ENCODE data around the gene OR2T11.
"Not testable (repeated sequence)": the region's sequence is repeated elsewhere in the genome, so short reads cannot be mapped to it uniquely, and the experiment has no call there.

OR2T11 gene

GRCh38 chr1:248634991-248635390 is at the start of gene OR2T11:
Gene OR2T11, minus strand, starts transcription at chr1:248635091. Its CDS starts 7,963 bp downstream, at chr1:248627128.
- DNase-seq, result not testable (repeated sequence)

DNA sequence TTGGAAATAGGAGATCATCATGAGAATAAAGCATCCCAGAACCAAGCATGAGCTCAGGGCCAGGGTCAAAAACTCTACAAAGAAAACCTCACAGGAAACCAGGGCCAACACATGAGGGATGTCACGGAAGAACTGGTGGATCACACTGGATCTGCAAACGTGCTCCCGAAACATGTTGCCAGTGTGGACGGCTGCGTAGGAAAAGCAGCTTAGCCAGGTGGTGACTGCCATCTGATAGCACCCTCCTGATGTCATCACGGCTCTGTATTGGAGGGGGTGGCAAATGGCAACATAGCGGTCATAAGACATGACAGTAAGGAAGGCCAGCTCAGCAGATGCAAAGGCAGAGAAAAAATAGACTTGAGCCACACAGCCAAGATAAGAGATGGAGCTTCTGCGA is 46.8 kb upstream of the OR2T11 start:
- no peak for DNase-seq

- DNase-seq, result no peak
Observed at GRCh38 chr1:248670003-248670402, 35.1 kb upstream of the OR2T11 start.

- peak; percentile 4 for DNase-seq
Observed at GRCh38 chr1:248663453-248664328, 28.8 kb upstream of the OR2T11 start.

DNA sequence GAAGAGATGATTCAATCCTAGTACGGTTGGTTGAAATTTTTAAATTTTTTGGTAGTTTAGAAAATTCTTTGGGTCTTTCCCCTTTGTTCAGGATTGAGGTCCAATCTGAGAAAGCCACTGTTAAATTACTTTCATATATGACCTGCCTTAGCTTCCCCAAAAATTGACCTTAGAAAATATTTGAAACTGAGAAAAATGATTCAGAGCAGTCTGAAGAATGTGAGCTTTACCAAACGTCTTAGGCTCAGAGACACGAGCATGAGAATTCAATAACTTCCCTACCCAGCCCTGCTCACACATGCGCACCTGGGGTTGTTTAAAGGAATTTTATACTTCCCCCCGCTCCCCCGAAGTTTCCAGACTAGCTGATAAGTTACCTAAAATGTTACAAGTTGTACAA is 21.9 kb upstream of the OR2T11 start:
- DNase-seq, result not testable (repeated sequence)

GRCh38 chr1:248655354-248655753 is 20.5 kb upstream of the OR2T11 start, which contains the start of gene OR2T27:
Gene OR2T27, minus strand, starts transcription at chr1:248655528. Its CDS starts 4,644 bp downstream, at chr1:248650884.
- DNase-seq, result not testable (repeated sequence)

DNA sequence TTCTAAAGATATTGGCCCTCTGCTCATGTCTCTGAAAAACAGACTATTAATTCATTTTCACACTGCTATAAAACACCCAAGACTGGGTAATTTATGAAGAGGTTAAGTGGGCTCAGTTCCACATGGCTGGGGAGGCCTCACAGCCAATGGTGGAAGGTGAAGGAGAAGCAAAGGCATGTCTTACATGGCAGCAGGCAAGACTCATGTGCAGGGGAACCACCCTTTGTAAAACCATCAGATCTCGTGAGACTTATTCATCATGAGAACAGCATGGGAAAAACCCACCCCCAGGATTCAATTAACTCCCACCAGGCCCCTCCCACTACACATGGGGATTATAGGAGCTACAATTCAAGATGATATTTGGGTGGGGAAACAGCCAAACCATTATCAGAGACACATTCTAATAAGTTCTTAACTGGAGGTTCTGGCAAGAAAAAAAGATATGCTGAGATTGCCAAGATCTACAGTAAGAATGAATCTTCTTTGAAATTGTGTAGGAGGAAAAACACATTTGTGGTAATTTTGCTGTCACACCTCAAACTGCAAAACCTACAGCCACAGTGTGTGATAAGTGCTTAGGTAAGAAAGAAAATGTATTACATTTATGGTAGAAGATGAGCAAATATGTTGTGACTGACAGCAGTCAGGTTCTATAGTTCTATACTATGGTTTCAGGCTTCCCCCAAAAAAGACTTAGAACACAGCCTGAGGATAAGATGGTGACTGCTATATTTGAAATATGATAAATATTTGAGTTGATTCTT is 14.1 kb upstream of the OR2T11 start:
- not testable (repeated sequence) for DNase-seq

GRCh38 chr1:248645178-248645577 is 10.3 kb upstream of the OR2T11 start, which contains the start of gene OR2T35:
Gene OR2T35, minus strand, starts transcription at chr1:248645278. Its CDS starts 6,020 bp downstream, at chr1:248639258.
- DNase-seq, result not testable (repeated sequence)

- not testable (repeated sequence) for DNase-seq
Observed at GRCh38 chr1:248642971-248643651, 8.2 kb upstream of the OR2T11 start.

GRCh38 chr1:248641583-248641982 is 6.7 kb upstream of the OR2T11 start:
- DNase-seq, result not testable (repeated sequence)

DNA sequence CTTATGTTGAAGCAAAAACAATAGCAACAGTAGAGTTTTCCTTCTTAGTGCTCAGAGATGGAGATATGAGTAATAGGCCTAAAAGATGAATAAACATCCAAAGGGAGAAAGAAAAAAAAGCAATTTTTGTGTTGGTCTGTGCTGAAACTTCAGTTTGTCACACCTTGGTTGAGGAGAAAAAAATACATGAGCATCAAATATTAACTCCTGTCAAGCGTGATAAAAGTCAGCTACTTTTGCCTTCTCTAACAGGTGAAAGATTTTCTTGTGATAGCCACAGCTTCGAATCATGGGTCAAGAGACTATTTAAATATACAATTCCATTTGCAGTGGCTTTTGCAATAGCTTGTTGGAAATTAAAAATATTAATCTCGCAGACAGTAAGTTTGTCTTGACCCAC is 6.0 kb upstream of the OR2T11 start:
- not testable (repeated sequence) for DNase-seq

GRCh38 chr1:248639652-248640051 is 4.8 kb upstream of the OR2T11 start:
- DNase-seq, result not testable (repeated sequence)

GRCh38 chr1:248636612-248637011 is 1.7 kb upstream of the OR2T11 start:
- DNase-seq, result not testable (repeated sequence)

DNA sequence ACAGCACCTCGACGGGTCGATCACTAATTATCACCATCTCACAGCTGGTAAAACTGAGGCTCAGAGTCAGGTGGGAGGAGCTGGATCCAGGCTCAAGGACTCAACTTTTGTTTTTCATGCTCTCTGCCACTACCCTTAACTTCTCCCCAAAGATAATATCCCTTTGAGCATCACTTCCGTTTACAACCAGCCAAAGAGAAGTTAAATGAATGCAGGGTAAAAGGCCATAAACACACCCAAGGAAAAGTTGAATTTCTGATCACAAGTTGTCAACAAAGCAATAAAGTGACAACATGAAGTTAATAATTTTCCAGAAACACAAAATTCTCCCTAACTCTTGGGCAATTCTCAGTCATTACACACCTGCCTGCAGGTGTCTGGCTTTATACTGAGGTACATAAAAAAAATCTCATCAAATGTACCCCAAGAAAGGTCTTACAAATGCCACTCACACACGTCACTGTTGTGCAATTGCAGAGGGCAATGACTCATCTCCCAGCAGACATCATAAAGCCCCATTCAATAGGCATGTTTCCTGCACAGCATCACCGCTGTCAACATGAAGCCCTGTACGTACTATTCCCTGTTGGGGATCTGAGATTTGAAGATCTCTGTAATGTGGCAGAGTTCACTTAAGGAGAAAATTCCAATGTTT is 3.4 kb downstream of the OR2T11 start:
- DNase-seq, result peak; percentile 3

DNA sequence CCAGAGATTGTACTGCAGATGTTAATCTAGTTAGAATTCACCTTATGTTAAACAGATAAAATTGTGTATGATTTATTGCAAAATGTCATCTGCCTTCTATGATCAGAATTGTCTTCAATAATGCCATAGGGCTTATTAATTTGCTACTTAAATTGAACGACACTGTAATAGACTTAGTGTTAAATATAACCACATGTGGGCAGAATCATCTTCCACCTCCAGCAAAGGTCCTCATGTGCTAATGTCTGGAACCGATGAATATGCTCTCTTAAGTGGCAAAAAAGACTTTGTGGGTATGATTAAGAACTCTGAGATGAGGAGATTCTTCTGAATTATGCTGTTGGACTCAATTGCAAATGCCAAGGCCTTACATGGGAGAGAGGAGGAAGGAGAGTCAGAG is 4.3 kb downstream of the OR2T11 start:
- DNase-seq, result no peak

DNA sequence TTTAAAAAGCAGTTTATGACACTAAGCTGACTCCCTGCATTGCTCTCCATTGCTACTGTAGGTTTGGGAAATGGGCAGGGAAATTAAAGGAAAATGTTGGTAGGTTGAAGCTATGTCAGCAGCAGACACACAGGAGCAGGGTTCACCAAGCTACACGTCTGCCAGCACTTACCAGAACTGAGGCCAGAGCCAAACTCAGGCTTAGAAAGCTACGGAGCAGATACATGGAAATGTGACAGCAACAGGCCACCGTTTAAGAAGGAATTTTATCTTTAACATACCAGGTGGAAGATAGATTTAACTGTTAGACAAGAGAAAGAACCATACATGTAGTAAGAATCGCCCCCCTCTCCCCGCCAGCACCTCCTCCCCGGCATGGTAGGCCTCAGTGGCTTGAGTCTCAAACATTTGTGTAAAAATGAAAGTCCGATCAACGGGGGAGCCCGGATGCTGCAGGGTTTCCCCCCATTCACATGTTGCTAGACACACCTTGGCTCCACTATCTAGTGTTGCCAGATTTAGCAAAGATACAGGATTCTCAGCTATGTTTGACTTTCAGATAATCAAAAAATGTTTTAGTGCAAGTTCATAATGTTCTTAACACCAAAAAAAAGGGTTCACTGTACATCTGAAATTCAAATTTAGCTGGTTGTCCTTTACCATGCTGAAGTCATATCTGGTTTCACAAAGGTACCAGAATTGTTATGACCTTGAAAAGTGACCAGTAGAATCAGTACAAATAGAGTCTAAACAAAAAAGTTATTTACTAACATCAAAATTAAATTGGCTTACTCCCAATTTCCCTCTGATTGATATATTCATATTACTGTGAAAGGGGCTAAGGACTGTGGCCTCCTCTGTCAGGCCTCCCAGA is 6.7 kb downstream of the OR2T11 start:
- no peak for DNase-seq

DNA sequence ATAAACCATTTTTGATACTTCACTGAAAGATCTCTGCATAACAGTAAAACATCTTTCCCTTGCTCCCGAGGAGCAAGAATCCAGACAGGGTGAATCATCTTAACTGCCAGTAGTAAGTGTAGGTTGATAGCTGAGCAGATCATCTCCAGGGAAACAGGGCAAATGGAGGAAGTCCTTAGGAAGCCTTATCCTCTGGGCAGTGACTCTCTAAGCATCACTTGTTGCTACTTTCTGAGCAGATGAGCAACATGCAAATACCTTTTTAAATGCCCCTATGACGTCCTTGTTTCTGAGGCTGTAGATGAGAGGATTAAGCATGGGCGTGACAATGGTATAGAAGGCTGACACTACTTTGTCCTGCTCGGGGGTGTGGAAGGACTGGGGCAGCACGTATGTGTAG is 8.9 kb downstream of the OR2T11 start:
- DNase-seq, result no peak

- no peak for DNase-seq
Observed at GRCh38 chr1:248625166-248625565, 9.7 kb downstream of the OR2T11 start.

GRCh38 chr1:248622570-248623001 is 12.3 kb downstream of the OR2T11 start:
- peak; percentile 61 for DNase-seq

DNA sequence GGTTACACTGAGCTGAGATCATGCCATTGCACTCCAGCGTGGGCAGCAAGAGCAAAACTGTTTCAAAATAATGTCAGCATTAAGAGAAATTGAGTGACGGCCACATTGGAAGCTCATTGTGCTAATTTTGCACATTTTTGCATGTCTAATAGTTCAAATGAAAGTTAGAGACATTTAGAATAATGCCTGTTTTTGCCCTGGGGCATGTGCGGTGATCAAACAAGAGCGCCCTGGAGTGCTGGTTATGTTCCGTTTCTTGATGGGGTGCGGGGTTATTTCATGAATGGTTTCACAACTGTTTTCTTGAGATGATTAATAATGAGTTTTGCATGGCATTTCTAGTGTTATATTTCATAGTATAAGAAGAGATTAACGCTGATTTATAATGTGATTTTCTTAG is 13.1 kb downstream of the OR2T11 start:
- DNase-seq, result no peak

DNA sequence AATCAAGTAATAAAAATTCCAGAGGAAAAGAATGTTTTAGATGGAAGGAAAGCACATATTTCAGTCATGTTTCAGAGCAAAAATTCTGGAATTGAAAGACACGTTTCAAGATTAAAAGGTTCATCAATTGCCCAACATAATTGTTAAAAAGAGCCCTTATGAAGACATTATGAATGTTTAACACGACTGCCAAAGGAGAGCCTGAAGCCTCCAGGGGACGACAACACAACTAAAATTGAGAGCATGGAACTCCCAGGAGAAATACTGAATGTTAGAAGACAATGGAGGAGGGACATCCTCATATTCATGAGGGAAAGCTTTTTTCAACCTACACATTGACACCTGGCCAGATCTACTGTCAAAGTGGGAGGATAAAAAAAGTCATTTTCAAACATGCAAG is 16.0 kb downstream of the OR2T11 start:
- DNase-seq, result no peak
